Measurements from ENCODE around the gene NOL6. TPM values are rescaled to one million over a fixed set of nuclear protein-coding genes. Genes with fewer than 3 reads are reported as not detected.
A peak's percentile ranks its signal among the peaks of the same experiment; 100 is the strongest.

NOL6 gene
- total and polyA plus RNA-seq, 4 experiments from 2014 or later = 11.7 to 41.1 (median 33.6) TPM

GRCh38 chr9:33471361-33471760 lies 2.4 kb downstream of the NOL6 start:
- POLR2A ChIA-PET (ENCODE audit: partially characterized antibody) = interaction anchor here (3.4 to 4.0 kb wide), 4 partner anchors 11 to 57 kb away, joined by 21 to 77 read pairs (median 58); partner anchors contain the start of gene AQP3
- H3K9me3 Mint-ChIP-seq = no peaks in the 10 kb centered on the region
- intact Hi-C loops (cut with micrococcal nuclease) = loop anchor here (10.0 kb wide), 1 partner anchor 253 kb away; no protein-coding TSS in a partner anchor
- no peaks in the 10 kb centered on the region for H3K27me3 ChIP-seq (ENCODE audit: insufficient read depth, low read length)
- H3K4me3 ChIP-seq (ENCODE audit: low read length in 2 of 2) = no peak overlapping the region
- H3K27me3 Mint-ChIP-seq = no peaks in the 10 kb centered on the region
- CTCF ChIA-PET (ENCODE audit: partially characterized antibody) = interaction anchor here (0.5 to 24.2 kb wide), 6 partner anchors 9 to 68 kb away, joined by 3 to 562 read pairs (median 20); partner anchors contain the start of genes AQP3 and AQP7
- H3K27ac Mint-ChIP-seq = peak overlapping the region in 5 of 7 donors; percentile 8 to 65 (median 52)
- H3K9me3 ChIP-seq (ENCODE audit: control insufficient read depth in 1 of 2, low read length in 2 of 2) = no peaks in the 10 kb centered on the region
- peak overlapping the region in 5 of 8 donors; percentile 13 to 45 (median 24) for H3K4me3 Mint-ChIP-seq
- no peak overlapping the region for H3K27ac ChIP-seq (ENCODE audit: low read depth, low read length)
- peaks cover 40 to 51% of the 10 kb centered on the region in 2 donors for H3K36me3 Mint-ChIP-seq
- peaks cover 27% of the 10 kb centered on the region for H3K4me1 ChIP-seq (ENCODE audit: insufficient read depth, low read length)
- DNase-seq = no peak
- H3K36me3 ChIP-seq (ENCODE audit: insufficient read depth, low read length) = peaks cover 51% of the 10 kb centered on the region
- peaks cover 11 to 36% (median 28%) of the 10 kb centered on the region in 4 donors for H3K4me1 Mint-ChIP-seq

GRCh38 chr9:33469891-33470290 lies 3.8 kb downstream of the NOL6 start:
- ChIA-PET POLR2A (ENCODE audit: partially characterized antibody) (interaction anchor here (1.1 to 1.5 kb wide), 5 partner anchors 23 to 180 kb away, joined by 3 to 4 read pairs (median 3); partner anchors contain the start of gene AQP3), CTCF (ENCODE audit: partially characterized antibody) (interaction anchor here (7.9 to 24.2 kb wide), 4 partner anchors 18 to 95 kb away, joined by 113 to 562 read pairs (median 145); partner anchors contain the start of genes AQP3 and AQP7)
- intact Hi-C loops (cut with micrococcal nuclease) = loop anchor here (10.0 kb wide), 1 partner anchor 255 kb away; no protein-coding TSS in a partner anchor
- H3K9me3 Mint-ChIP-seq = no peaks in the 10 kb centered on the region
- H3K36me3 ChIP-seq (ENCODE audit: insufficient read depth, low read length) = peaks cover 66% of the 10 kb centered on the region
- peaks cover 11 to 36% (median 27%) of the 10 kb centered on the region in 4 donors for H3K4me1 Mint-ChIP-seq
- H3K4me1 ChIP-seq (ENCODE audit: insufficient read depth, low read length) = peaks cover 27% of the 10 kb centered on the region
- peak overlapping the region in 2 of 7 donors; percentile 29 to 56 for H3K27ac Mint-ChIP-seq
- H3K36me3 Mint-ChIP-seq = peaks cover 47 to 62% of the 10 kb centered on the region in 2 donors
- H3K4me3 ChIP-seq (ENCODE audit: low read length in 2 of 2) = no peak overlapping the region
- no peak for DNase-seq
- H3K9me3 ChIP-seq (ENCODE audit: control insufficient read depth in 1 of 2, low read length in 2 of 2) = no peaks in the 10 kb centered on the region
- no peak overlapping the region for H3K27ac ChIP-seq (ENCODE audit: low read depth, low read length)
- H3K4me3 Mint-ChIP-seq = peak overlapping the region in 1 of 8 donors; percentile 13
- H3K27me3 Mint-ChIP-seq = no peaks in the 10 kb centered on the region
- no peaks in the 10 kb centered on the region for H3K27me3 ChIP-seq (ENCODE audit: insufficient read depth, low read length)

- peaks cover 9 to 34% (median 23%) of the 10 kb centered on the region in 4 donors for H3K4me1 Mint-ChIP-seq
- Histone ChIP-seq H3K9me3 (ENCODE audit: control insufficient read depth in 1 of 2, low read length in 2 of 2) (no peaks in the 10 kb centered on the region), H3K36me3 (ENCODE audit: insufficient read depth, low read length) (peaks cover 73% of the 10 kb centered on the region), H3K27ac (ENCODE audit: low read depth, low read length) (no peak overlapping the region), H3K27me3 (ENCODE audit: insufficient read depth, low read length) (no peaks in the 10 kb centered on the region), H3K4me1 (ENCODE audit: insufficient read depth, low read length) (peaks cover 22% of the 10 kb centered on the region), H3K4me3 (ENCODE audit: low read length in 2 of 2) (no peak overlapping the region)
- H3K9me3 Mint-ChIP-seq = no peaks in the 10 kb centered on the region
- H3K4me3 Mint-ChIP-seq = no peak overlapping the region
- ChIA-PET POLR2A (ENCODE audit: partially characterized antibody) (interaction anchor here (1.1 to 2.8 kb wide), 6 partner anchors 10 to 179 kb away, joined by 3 to 17 read pairs (median 4); partner anchors contain the start of gene AQP3), CTCF (ENCODE audit: partially characterized antibody) (interaction anchor here (7.9 to 24.2 kb wide), 4 partner anchors 18 to 94 kb away, joined by 113 to 562 read pairs (median 145); partner anchors contain the start of genes AQP3 and AQP7)
- no peak overlapping the region for H3K27ac Mint-ChIP-seq
- H3K27me3 Mint-ChIP-seq = no peaks in the 10 kb centered on the region
- peak in 1 of 5 donors; percentile 22 for DNase-seq
- intact Hi-C loops (cut with micrococcal nuclease) = no loop called here
- peaks cover 56 to 69% of the 10 kb centered on the region in 2 donors for H3K36me3 Mint-ChIP-seq
Observed at GRCh38 chr9:33468797-33469621, 4.7 kb downstream of the NOL6 start.

DNA sequence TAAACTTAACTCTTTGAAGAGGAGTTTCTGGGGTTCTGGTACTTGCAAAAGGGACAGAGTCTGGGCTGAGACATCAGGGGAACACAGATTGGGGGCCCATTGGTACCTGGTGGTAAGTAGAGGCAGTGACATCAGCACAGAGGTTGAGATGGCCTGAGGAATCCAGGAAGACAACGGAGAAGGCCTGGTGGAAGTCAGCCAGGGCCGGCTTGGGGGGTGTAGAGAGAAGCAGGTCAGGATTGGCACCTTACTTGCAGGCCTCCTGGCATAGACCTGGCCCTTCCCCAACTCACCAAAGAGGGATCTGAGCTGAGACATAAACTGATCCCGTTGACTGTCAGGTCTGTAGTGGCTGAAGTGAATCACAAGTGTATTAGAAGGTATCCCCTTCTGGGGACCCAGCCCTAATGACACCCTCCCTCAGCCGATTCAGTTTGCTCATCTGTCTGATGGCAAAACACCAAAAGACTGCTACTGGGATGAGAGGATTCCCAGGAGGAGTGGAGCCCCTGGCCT lies 5.5 kb downstream of the NOL6 start:
- Mint-ChIP-seq H3K36me3 (peaks cover 56 to 68% of the 10 kb centered on the region in 2 donors), H3K27me3 (no peaks in the 10 kb centered on the region), H3K27ac (peak overlapping the region in 1 of 7 donors; percentile 62), H3K4me3 (no peak overlapping the region), H3K9me3 (no peaks in the 10 kb centered on the region), H3K4me1 (peaks cover 5 to 26% (median 18%) of the 10 kb centered on the region in 4 donors)
- intact Hi-C loops (cut with micrococcal nuclease) = no loop called here
- no peak overlapping the region for H3K4me3 ChIP-seq (ENCODE audit: low read length in 2 of 2)
- H3K4me1 ChIP-seq (ENCODE audit: insufficient read depth, low read length) = peaks cover 20% of the 10 kb centered on the region
- no peaks in the 10 kb centered on the region for H3K27me3 ChIP-seq (ENCODE audit: insufficient read depth, low read length)
- POLR2A ChIA-PET (ENCODE audit: partially characterized antibody) = interaction anchor here (0.6 to 19.7 kb wide), 5 partner anchors 10 to 64 kb away, joined by 3 to 299 read pairs (median 27); partner anchors contain the start of gene AQP3
- peaks cover 81% of the 10 kb centered on the region for H3K36me3 ChIP-seq (ENCODE audit: insufficient read depth, low read length)
- no peak overlapping the region for H3K27ac ChIP-seq (ENCODE audit: low read depth, low read length)
- CTCF ChIA-PET (ENCODE audit: partially characterized antibody) = interaction anchor here (4.0 to 24.2 kb wide), 5 partner anchors 17 to 93 kb away, joined by 31 to 562 read pairs (median 120); partner anchors contain the start of genes AQP3 and AQP7
- no peaks in the 10 kb centered on the region for H3K9me3 ChIP-seq (ENCODE audit: control insufficient read depth in 1 of 2, low read length in 2 of 2)
- no peak for DNase-seq

- H3K9me3 Mint-ChIP-seq = no peaks in the 10 kb centered on the region
- peaks cover 88% of the 10 kb centered on the region for H3K36me3 ChIP-seq (ENCODE audit: insufficient read depth, low read length)
- H3K4me3 ChIP-seq (ENCODE audit: low read length in 2 of 2) = no peak overlapping the region
- H3K4me3 Mint-ChIP-seq = no peak overlapping the region
- intact Hi-C loops (cut with micrococcal nuclease) = no loop called here
- no peaks in the 10 kb centered on the region for H3K9me3 ChIP-seq (ENCODE audit: control insufficient read depth in 1 of 2, low read length in 2 of 2)
- H3K27ac ChIP-seq (ENCODE audit: low read depth, low read length) = no peak overlapping the region
- no peaks in the 10 kb centered on the region for H3K27me3 ChIP-seq (ENCODE audit: insufficient read depth, low read length)
- H3K27ac Mint-ChIP-seq = no peak overlapping the region
- ChIA-PET CTCF (ENCODE audit: partially characterized antibody) (interaction anchor here (0.8 to 24.2 kb wide), 16 partner anchors 8 to 180 kb away, joined by 3 to 562 read pairs (median 14); partner anchors contain the start of genes ANKRD18B, AQP3 and AQP7), POLR2A (ENCODE audit: partially characterized antibody) (interaction anchor here (0.6 to 19.7 kb wide), 7 partner anchors 9 to 93 kb away, joined by 3 to 299 read pairs (median 17); partner anchors contain the start of gene AQP3)
- peaks cover 61 to 73% of the 10 kb centered on the region in 2 donors for H3K36me3 Mint-ChIP-seq
- no peaks in the 10 kb centered on the region for H3K27me3 Mint-ChIP-seq
- H3K4me1 ChIP-seq (ENCODE audit: insufficient read depth, low read length) = peaks cover 13% of the 10 kb centered on the region
- peaks cover 5 to 19% (median 13%) of the 10 kb centered on the region in 4 donors for H3K4me1 Mint-ChIP-seq
- peak in 1 of 5 donors; percentile 6 for DNase-seq
Observed at GRCh38 chr9:33467526-33467925, 6.2 kb downstream of the NOL6 start.

GRCh38 chr9:33466565-33467495 lies 6.9 kb downstream of the NOL6 start:
- H3K36me3 ChIP-seq (ENCODE audit: insufficient read depth, low read length) = peaks cover 93% of the 10 kb centered on the region
- Mint-ChIP-seq H3K36me3 (peaks cover 63 to 77% of the 10 kb centered on the region in 2 donors), H3K27ac (peak overlapping the region; percentile 13 to 83 (median 50)), H3K4me1 (peaks cover 5 to 12% (median 7%) of the 10 kb centered on the region in 4 donors), H3K9me3 (no peaks in the 10 kb centered on the region), H3K27me3 (no peaks in the 10 kb centered on the region), H3K4me3 (no peak overlapping the region)
- no peaks in the 10 kb centered on the region for H3K9me3 ChIP-seq (ENCODE audit: control insufficient read depth in 1 of 2, low read length in 2 of 2)
- peak; percentile 57 to 77 (median 61) for DNase-seq
- CTCF ChIA-PET (ENCODE audit: partially characterized antibody) = interaction anchor here (0.7 to 24.2 kb wide), 21 partner anchors 9 to 180 kb away, joined by 3 to 562 read pairs (median 9); partner anchors contain the start of genes ANKRD18B, AQP3 and AQP7
- H3K27ac ChIP-seq (ENCODE audit: low read depth, low read length) = no peak overlapping the region
- POLR2A ChIA-PET (ENCODE audit: partially characterized antibody) = interaction anchor here (0.8 to 19.7 kb wide), 11 partner anchors 8 to 180 kb away, joined by 3 to 299 read pairs (median 4); partner anchors contain the start of genes AQP3 and AQP7
- no peak overlapping the region for H3K4me3 ChIP-seq (ENCODE audit: low read length in 2 of 2)
- intact Hi-C loops (cut with micrococcal nuclease) = loop anchor here (1.0 kb wide), 4 partner anchors 20 to 92 kb away; partner anchors contain the start of gene AQP3
- H3K4me1 ChIP-seq (ENCODE audit: insufficient read depth, low read length) = peaks cover 6% of the 10 kb centered on the region
- H3K27me3 ChIP-seq (ENCODE audit: insufficient read depth, low read length) = no peaks in the 10 kb centered on the region
